ENCODE data around the gene PTPRA. TPM values are rescaled to one million over a fixed set of nuclear protein-coding genes. Genes with fewer than 3 reads are reported as not detected.

The PTPRA gene
- polyA plus RNA-seq, 1 donor, result 52.7 TPM

DNA sequence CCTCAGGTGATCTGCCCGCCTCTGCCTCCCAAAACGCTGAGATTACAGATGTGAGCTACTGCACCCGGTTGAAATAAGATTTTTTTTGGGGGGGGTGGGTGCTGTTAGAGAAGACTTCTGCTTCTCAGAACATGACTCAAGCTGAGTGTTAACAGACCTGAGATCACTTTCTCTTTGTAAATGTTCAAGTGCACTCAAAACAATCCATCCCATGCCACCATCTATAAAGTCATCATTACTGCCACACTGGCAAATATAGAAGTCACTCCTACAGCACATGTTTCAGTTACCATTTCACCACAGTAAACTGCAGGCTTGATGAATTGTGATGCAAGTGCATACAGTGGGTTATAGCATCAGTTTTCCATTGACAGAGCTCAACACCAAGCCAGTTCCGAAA lies 23.8 kb upstream of the PTPRA start:
- H3K36me3 ChIP-seq (ENCODE audit: control insufficient read depth, insufficient read depth, low read length), result no peaks in the 10 kb centered on the region
- no peak for DNase-seq
- WGBS (ENCODE audit: insufficient coverage, low lambda C conversion rate), result no CpG with 5 or more reads among the region's 4 CpGs
- no peaks in the 10 kb centered on the region for H3K4me1 ChIP-seq (ENCODE audit: control insufficient read depth, insufficient read depth, low read length)
- no peaks in the 10 kb centered on the region for H3K9me3 ChIP-seq (ENCODE audit: control insufficient read depth, low read depth, low read length)
- no peaks in the 10 kb centered on the region for H3K27me3 ChIP-seq (ENCODE audit: control insufficient read depth, insufficient read depth, low read length)
- no peak overlapping the region for H3K4me3 ChIP-seq (ENCODE audit: low read length)
- H3K27ac ChIP-seq (ENCODE audit: low read length), result no peak overlapping the region

DNA sequence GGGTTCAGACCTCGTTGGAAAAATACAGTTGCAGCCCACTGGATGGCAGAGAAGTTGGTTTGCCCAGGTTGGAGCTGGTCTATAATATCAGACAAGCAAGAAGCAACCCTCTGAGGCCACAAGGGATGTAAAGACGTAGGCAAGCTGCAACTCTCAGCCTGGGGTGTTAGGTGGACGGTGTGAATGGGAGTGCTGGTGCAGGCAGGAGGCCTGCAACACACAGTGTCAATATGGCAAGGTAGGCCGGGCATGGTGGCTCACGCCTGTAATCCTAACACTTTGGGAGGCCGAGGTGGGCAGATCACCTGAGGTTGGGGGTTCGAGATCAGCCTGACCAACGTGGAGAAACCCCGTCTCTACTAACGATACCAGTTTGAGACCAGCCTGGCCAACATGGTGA lies 22.2 kb upstream of the PTPRA start:
- Histone ChIP-seq H3K36me3 (ENCODE audit: control insufficient read depth, insufficient read depth, low read length) (no peaks in the 10 kb centered on the region), H3K9me3 (ENCODE audit: control insufficient read depth, low read depth, low read length) (no peaks in the 10 kb centered on the region), H3K4me3 (ENCODE audit: low read length) (no peak overlapping the region), H3K27me3 (ENCODE audit: control insufficient read depth, insufficient read depth, low read length) (no peaks in the 10 kb centered on the region), H3K27ac (ENCODE audit: low read length) (no peak overlapping the region), H3K4me1 (ENCODE audit: control insufficient read depth, insufficient read depth, low read length) (no peaks in the 10 kb centered on the region)
- DNase-seq, result no peak
- no CpG with 5 or more reads among the region's 10 CpGs for WGBS (ENCODE audit: insufficient coverage, low lambda C conversion rate)

- no peaks in the 10 kb centered on the region for H3K9me3 ChIP-seq (ENCODE audit: control insufficient read depth, low read depth, low read length)
- no peak overlapping the region for H3K4me3 ChIP-seq (ENCODE audit: low read length)
- peaks cover 28% of the 10 kb centered on the region for H3K36me3 ChIP-seq (ENCODE audit: control insufficient read depth, insufficient read depth, low read length)
- no peaks in the 10 kb centered on the region for H3K4me1 ChIP-seq (ENCODE audit: control insufficient read depth, insufficient read depth, low read length)
- H3K27me3 ChIP-seq (ENCODE audit: control insufficient read depth, insufficient read depth, low read length), result no peaks in the 10 kb centered on the region
- H3K27ac ChIP-seq (ENCODE audit: low read length), result no peak overlapping the region
- no peak for DNase-seq
- WGBS (ENCODE audit: insufficient coverage, low lambda C conversion rate), result no CpG with 5 or more reads among the region's 2 CpGs
Measured at GRCh38 chr20:2858591-2858990, 14.7 kb upstream of the PTPRA start.

DNA sequence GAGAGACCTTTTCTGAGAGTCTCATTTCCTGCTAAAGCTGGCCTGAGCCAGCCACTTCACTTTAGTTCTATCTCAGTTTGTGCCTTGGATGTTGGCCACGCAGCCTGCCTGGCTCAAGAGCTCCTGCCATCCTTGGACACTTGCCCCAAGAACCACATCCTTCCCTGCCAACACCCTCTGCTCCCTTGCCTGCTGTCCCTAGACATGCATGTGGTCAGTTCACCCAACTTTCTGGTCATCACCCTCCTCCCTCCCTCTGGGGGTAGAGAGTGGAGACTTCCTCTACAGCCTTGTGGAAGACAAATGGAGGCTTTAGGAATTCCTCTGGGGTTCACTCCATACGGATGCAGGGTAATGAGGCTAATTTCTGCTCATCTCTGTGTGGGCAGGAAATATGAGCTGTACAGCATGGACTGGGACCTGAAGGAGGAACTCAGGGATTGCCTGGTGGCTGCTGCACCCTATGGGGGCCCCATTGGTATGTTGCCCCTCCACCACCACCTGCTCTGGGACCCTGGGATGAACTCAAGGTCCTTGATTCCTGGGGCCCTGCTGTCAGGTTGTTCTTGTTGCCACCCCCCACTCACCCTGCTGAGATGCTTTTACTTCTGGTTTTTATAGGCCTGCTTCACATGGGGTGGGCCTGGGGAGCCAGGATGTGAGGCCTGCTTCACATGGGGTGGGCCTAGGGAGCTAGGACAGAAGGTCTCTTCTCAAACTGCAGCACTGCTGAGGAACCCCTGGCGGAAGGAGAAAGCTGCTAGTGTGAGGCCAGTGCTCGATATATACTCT lies 13.8 kb upstream of the PTPRA start:
- Histone ChIP-seq H3K4me1 (ENCODE audit: control insufficient read depth, insufficient read depth, low read length) (no peaks in the 10 kb centered on the region), H3K4me3 (ENCODE audit: low read length) (no peak overlapping the region), H3K27me3 (ENCODE audit: control insufficient read depth, insufficient read depth, low read length) (no peaks in the 10 kb centered on the region), H3K36me3 (ENCODE audit: control insufficient read depth, insufficient read depth, low read length) (peaks cover 36% of the 10 kb centered on the region), H3K27ac (ENCODE audit: low read length) (no peak overlapping the region), H3K9me3 (ENCODE audit: control insufficient read depth, low read depth, low read length) (no peaks in the 10 kb centered on the region)
- no CpG with 5 or more reads among the region's 4 CpGs for WGBS (ENCODE audit: insufficient coverage, low lambda C conversion rate)
- DNase-seq, result no peak

DNA sequence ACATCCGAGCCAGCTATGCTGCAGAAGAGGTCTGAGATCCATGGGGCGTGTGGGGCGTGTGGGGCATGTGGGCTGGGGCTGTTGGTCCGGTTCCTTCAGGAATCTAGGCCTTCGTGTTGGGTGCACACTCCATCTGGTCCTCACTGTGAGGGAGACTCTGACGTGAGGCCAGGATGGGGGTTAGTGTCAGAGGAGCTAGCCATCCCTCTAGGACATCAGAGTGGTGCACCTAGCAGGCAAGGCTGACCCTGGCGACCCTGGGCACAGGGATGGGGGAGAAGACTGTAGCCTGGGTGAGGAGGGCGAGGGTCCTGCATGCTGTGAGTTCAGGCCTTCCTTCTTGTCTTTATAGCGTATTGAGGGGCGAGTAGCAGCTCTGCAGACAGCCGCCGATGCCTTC lies 8.7 kb upstream of the PTPRA start:
- WGBS (ENCODE audit: insufficient coverage, low lambda C conversion rate), result no CpG with 5 or more reads among the region's 12 CpGs
- H3K27ac ChIP-seq (ENCODE audit: low read length), result no peak overlapping the region
- H3K36me3 ChIP-seq (ENCODE audit: control insufficient read depth, insufficient read depth, low read length), result peaks cover 57% of the 10 kb centered on the region
- no peak overlapping the region for H3K4me3 ChIP-seq (ENCODE audit: low read length)
- no peaks in the 10 kb centered on the region for H3K9me3 ChIP-seq (ENCODE audit: control insufficient read depth, low read depth, low read length)
- DNase-seq, result no peak
- H3K4me1 ChIP-seq (ENCODE audit: control insufficient read depth, insufficient read depth, low read length), result no peaks in the 10 kb centered on the region
- no peaks in the 10 kb centered on the region for H3K27me3 ChIP-seq (ENCODE audit: control insufficient read depth, insufficient read depth, low read length)

GRCh38 chr20:2865101-2865500 lies 8.2 kb upstream of the PTPRA start:
- peaks cover 57% of the 10 kb centered on the region for H3K36me3 ChIP-seq (ENCODE audit: control insufficient read depth, insufficient read depth, low read length)
- no CpG with 5 or more reads among the region's 10 CpGs for WGBS (ENCODE audit: insufficient coverage, low lambda C conversion rate)
- H3K4me3 ChIP-seq (ENCODE audit: low read length), result no peak overlapping the region
- H3K27me3 ChIP-seq (ENCODE audit: control insufficient read depth, insufficient read depth, low read length), result no peaks in the 10 kb centered on the region
- no peak for DNase-seq
- H3K4me1 ChIP-seq (ENCODE audit: control insufficient read depth, insufficient read depth, low read length), result no peaks in the 10 kb centered on the region
- no peak overlapping the region for H3K27ac ChIP-seq (ENCODE audit: low read length)
- no peaks in the 10 kb centered on the region for H3K9me3 ChIP-seq (ENCODE audit: control insufficient read depth, low read depth, low read length)

DNA sequence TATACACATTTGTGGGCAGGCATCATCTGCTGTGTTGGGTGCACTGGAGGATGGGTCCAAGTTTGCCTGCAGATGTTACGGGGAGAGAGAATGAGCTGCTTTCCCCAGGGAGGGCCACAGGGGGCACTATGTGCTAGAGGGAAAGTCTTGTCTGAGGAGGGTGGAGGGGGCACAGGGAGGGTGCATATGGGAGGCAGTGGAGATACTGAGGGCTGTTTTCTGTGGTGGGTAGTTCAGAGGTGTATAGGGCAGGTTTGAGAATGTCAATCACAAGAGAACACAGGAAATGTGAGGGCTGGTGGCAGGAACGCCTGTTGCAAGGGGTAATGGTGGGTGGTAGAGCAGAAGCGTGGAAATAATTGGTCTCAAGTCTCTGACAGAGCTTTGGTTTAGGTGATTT lies 7.7 kb upstream of the PTPRA start:
- Histone ChIP-seq H3K9me3 (ENCODE audit: control insufficient read depth, low read depth, low read length) (no peaks in the 10 kb centered on the region), H3K4me1 (ENCODE audit: control insufficient read depth, insufficient read depth, low read length) (no peaks in the 10 kb centered on the region), H3K27ac (ENCODE audit: low read length) (no peak overlapping the region), H3K27me3 (ENCODE audit: control insufficient read depth, insufficient read depth, low read length) (peaks cover 3% of the 10 kb centered on the region), H3K4me3 (ENCODE audit: low read length) (no peak overlapping the region), H3K36me3 (ENCODE audit: control insufficient read depth, insufficient read depth, low read length) (peaks cover 53% of the 10 kb centered on the region)
- no peak for DNase-seq
- WGBS (ENCODE audit: insufficient coverage, low lambda C conversion rate), result no CpG with 5 or more reads among the region's 3 CpGs

DNA sequence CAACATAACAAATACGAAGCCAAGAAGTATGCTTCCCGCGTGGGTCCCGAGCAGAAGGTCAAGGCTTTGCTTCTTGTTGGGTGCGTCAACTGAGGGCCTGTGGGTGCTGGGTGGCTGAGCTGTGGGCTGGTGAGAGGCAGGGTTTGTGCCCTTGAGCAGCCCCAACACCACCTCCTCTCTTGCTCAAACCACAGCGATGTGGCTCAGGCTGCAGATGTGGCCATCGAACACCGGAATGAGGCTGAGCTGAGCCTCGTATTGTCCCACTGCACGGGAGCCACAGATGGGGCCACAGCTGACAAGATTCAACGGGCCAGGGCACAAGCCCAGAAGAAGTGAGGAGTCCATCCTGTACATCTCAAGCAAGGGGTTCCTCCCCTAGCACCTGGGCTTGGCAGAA lies 7.0 kb upstream of the PTPRA start:
- Histone ChIP-seq H3K4me1 (ENCODE audit: control insufficient read depth, insufficient read depth, low read length) (no peaks in the 10 kb centered on the region), H3K4me3 (ENCODE audit: low read length) (no peak overlapping the region), H3K27me3 (ENCODE audit: control insufficient read depth, insufficient read depth, low read length) (peaks cover 9% of the 10 kb centered on the region), H3K27ac (ENCODE audit: low read length) (no peak overlapping the region), H3K36me3 (ENCODE audit: control insufficient read depth, insufficient read depth, low read length) (peaks cover 47% of the 10 kb centered on the region), H3K9me3 (ENCODE audit: control insufficient read depth, low read depth, low read length) (no peaks in the 10 kb centered on the region)
- DNase-seq, result no peak
- WGBS (ENCODE audit: insufficient coverage, low lambda C conversion rate), result no CpG with 5 or more reads among the region's 11 CpGs

- Histone ChIP-seq H3K4me3 (ENCODE audit: low read length) (no peak overlapping the region), H3K9me3 (ENCODE audit: control insufficient read depth, low read depth, low read length) (no peaks in the 10 kb centered on the region), H3K36me3 (ENCODE audit: control insufficient read depth, insufficient read depth, low read length) (peaks cover 37% of the 10 kb centered on the region), H3K27ac (ENCODE audit: low read length) (no peak overlapping the region), H3K4me1 (ENCODE audit: control insufficient read depth, insufficient read depth, low read length) (peaks cover under 1% of the 10 kb centered on the region), H3K27me3 (ENCODE audit: control insufficient read depth, insufficient read depth, low read length) (peaks cover 19% of the 10 kb centered on the region)
- DNase-seq, result no peak
- no CpG with 5 or more reads among the region's 12 CpGs for WGBS (ENCODE audit: insufficient coverage, low lambda C conversion rate)
Measured at GRCh38 chr20:2867081-2867864, 6.0 kb upstream of the PTPRA start.

GRCh38 chr20:2869381-2869780 lies 3.9 kb upstream of the PTPRA start:
- WGBS (ENCODE audit: insufficient coverage, low lambda C conversion rate), result no CpG with 5 or more reads among the region's 3 CpGs
- no peak overlapping the region for H3K27ac ChIP-seq (ENCODE audit: low read length)
- H3K4me3 ChIP-seq (ENCODE audit: low read length), result no peak overlapping the region

More at GRCh38 chr20:2869381-2869780, 3.9 kb upstream of the PTPRA start:
- Histone ChIP-seq H3K27me3 (ENCODE audit: control insufficient read depth, insufficient read depth, low read length) (peaks cover 27% of the 10 kb centered on the region), H3K4me1 (ENCODE audit: control insufficient read depth, insufficient read depth, low read length) (peaks cover 9% of the 10 kb centered on the region), H3K9me3 (ENCODE audit: control insufficient read depth, low read depth, low read length) (peaks cover 2% of the 10 kb centered on the region), H3K36me3 (ENCODE audit: control insufficient read depth, insufficient read depth, low read length) (peaks cover 23% of the 10 kb centered on the region)
- DNase-seq, result no peak

Measured in large intestine (tissue), 3 donors.